K562 (cell line): ENCODE data around the gene SLC4A2. TPM values are rescaled to one million over a fixed set of nuclear protein-coding genes. Genes with fewer than 3 reads are reported as not detected.
A peak's percentile ranks its signal among the peaks of the same experiment; 100 is the strongest.

Source experiments
- ATF3 ChIP-seq, 2 experiments: fragments of 450-650 bp in 1 of 2; sonication (generic) in 1 of 2; formaldehyde crosslinking in 1 of 2; IDR thresholded peaks in 1 of 2; conservative IDR thresholded peaks in 1 of 2; 2 replicates each; pipeline versions ENCODE4 v1.6.1 to v1.8.1; 2016 to 2023; ENCODE audit warnings: mild to moderate bottlenecking in 2 of 2, moderate library complexity in 2 of 2, inconsistent platforms in 1 of 2, missing genetic modification reagents in 1 of 2
- ATF4 ChIP-seq: fragments of 450-650 bp; formaldehyde crosslinking; IDR thresholded peaks from 2 replicates; pipeline ENCODE4 v1.4.0; 2022; ENCODE audit warnings: mild to moderate bottlenecking, moderate library complexity
- CBFA2T2 ChIP-seq: fragments of 450-650 bp; conservative IDR thresholded peaks from 2 replicates; pipeline ENCODE4 v1.6.1; 2017; ENCODE audit warnings: mild to moderate bottlenecking
- CBX5 ChIP-seq: IDR thresholded peaks from 2 replicates; pipeline ENCODE4 v1.6.1; 2014; ENCODE audit warnings: low read depth, borderline replicate concordance
- CREB3 ChIP-seq: fragments of 450-650 bp; conservative IDR thresholded peaks from 2 replicates; pipeline ENCODE4 v1.6.1; 2016; ENCODE audit warnings: missing genetic modification characterization, low read depth, mild to moderate bottlenecking, missing compliant biosample characterization, moderate library complexity
- GABPA ChIP-seq: fragments of 200-800 bp; sonication (Bioruptor generic); conservative IDR thresholded peaks from 2 replicates; pipeline ENCODE4 v1.6.1; 2016; ENCODE audit warnings: low read depth, missing genetic modification characterization, missing compliant biosample characterization
- GATAD2B ChIP-seq: fragments of 450-650 bp; IDR thresholded peaks from 2 replicates; pipeline ENCODE4 v1.6.1; 2017; ENCODE audit warnings: mild to moderate bottlenecking, borderline replicate concordance
- HDAC8 ChIP-seq: fragments of 450-650 bp; IDR thresholded peaks from 2 replicates; pipeline ENCODE4 v1.6.1; 2016; ENCODE audit warnings: mild to moderate bottlenecking, missing genetic modification characterization, moderate library complexity, missing compliant biosample characterization
- MITF ChIP-seq: IDR thresholded peaks from 2 replicates; pipeline ENCODE4 v1.6.1; 2014; ENCODE audit warnings: antibody characterized with exemption
- RBM15 ChIP-seq: fragments of 200-400 bp; formaldehyde crosslinking; IDR thresholded peaks from 2 replicates; pipeline ENCODE4 v1.6.1; 2018; ENCODE audit warnings: mild to moderate bottlenecking, low read length, moderate library complexity; ENCODE audit not compliant: insufficient read depth
- RNF2 ChIP-seq: sonication (generic); IDR thresholded peaks from 2 replicates; pipeline ENCODE4 v1.6.1; 2016
- SMAD4 ChIP-seq: fragments of 250-450 bp; sonication (Bioruptor Pico); conservative IDR thresholded peaks from 2 replicates; pipeline ENCODE4 v1.8.0; 2021; ENCODE audit warnings: inconsistent platforms, mild to moderate bottlenecking, moderate library complexity
- SMARCE1 ChIP-seq: fragments of 450-650 bp; IDR thresholded peaks from 2 replicates; pipeline ENCODE4 v1.7.1; 2016; ENCODE audit warnings: mild to moderate bottlenecking
- STAT5A ChIP-seq: IDR thresholded peaks from 2 replicates; pipeline ENCODE4 v1.6.1; 2012; ENCODE audit warnings: low read length, inconsistent platforms, borderline replicate concordance
- TFAP4 ChIP-seq: sonication (generic); formaldehyde crosslinking; IDR thresholded peaks from 2 replicates; pipeline ENCODE4 v1.8.0; 2022; ENCODE audit warnings: missing genetic modification reagents, mild to moderate bottlenecking, moderate library complexity, borderline replicate concordance
- THAP7 ChIP-seq: fragments of 250-450 bp; sonication (Bioruptor Pico); IDR thresholded peaks from 2 replicates; pipeline ENCODE4 v1.5.0; 2021
- ZNF778 ChIP-seq: fragments of 450-650 bp; formaldehyde crosslinking; IDR thresholded peaks from 2 replicates; pipeline ENCODE4 v1.4.0; 2020; ENCODE audit warnings: mild to moderate bottlenecking, moderate library complexity
- polyA plus RNA-seq, 8 experiments: library from polyadenylated mRNA; depleted of rRNA in 4 of 8; stranded (reverse) in 5 of 8; unstranded in 3 of 8; fragments of >200 nt; fragmentation: Nextera tagmentation in 2 of 8; fragmentation: Illumina TruSeq in 1 of 8; extraction: Ambion mirVana in 2 of 8; extraction: Trizol in 1 of 8; gene quantifications; 2 replicates each; pipeline versions ENCODE4 v1.2.1 to v1.2.3, GENCODE V29; 2011 to 2014; ENCODE audit warnings: inconsistent platforms in 1 of 8, missing spikeins in 1 of 8
- total RNA-seq, 7 experiments: library from RNA; depleted of rRNA in 6 of 7; stranded (reverse); fragments of >200 nt in 6 of 7; fragmentation: Illumina TruSeq in 2 of 7; extraction: Trizol in 2 of 7; gene quantifications; 2 replicates each; pipeline versions ENCODE4 v1.2.1 to v1.2.3, GENCODE V29; 2011 to 2021; ENCODE audit warnings: low replicate concordance in 1 of 7

The SLC4A2 gene
- total and polyA plus RNA-seq, 9 of the 15 experiments (the other 6 are each of a cell fraction or from before 2014, with no cell fraction given) = 11.4 to 375 (median 130) TPM

- TF ChIP-seq ATF3 (IDR thresholded peaks at IDR 0.05) (no peak), ATF3 (CRISPR knock-in tag; conservative IDR thresholded peaks at IDR 0.05) (no peak), MITF (no peak), STAT5A (no peak), RNF2 (no peak), HDAC8 (tag) (0 out of 2 replicates have a peak, but pooled peaks have one; percentile 8), ZNF778 (CRISPR knock-in tag) (no peak), RBM15 (no peak), THAP7 (no peak), TFAP4 (CRISPR knock-in tag) (0 out of 2 replicates have a peak, but pooled peaks have one; percentile 4), CBFA2T2 (no peak), ATF4 (CRISPR knock-in tag) (no peak), CREB3 (tag) (no peak; the same call in 1 of the 2 replicates), GATAD2B (no peak), GABPA (tag) (no peak), SMAD4 (CRISPR knock-in tag) (0 out of 2 replicates have a peak, but pooled peaks have one; percentile 21), SMARCE1 (peak; percentile 70), CBX5 (no peak)
Measured at GRCh38 chr7:151082141-151083070, 23.0 kb downstream of the SLC4A2 start (continued).
